OCI-LY1 (cell line): ENCODE measurements around the gene EIF6.
"Not testable (repeated sequence)": the region's sequence is repeated elsewhere in the genome, so short reads cannot be mapped to it uniquely, and the experiment has no call there.

Experiments
- CTCF ChIP-seq: fragments of 200-600 bp; sonication (generic), shearing (Covaris generic); IDR thresholded peaks from 2 replicates; pipeline ENCODE4 v1.5.1; 2017; ENCODE audit warnings: mild to moderate bottlenecking, antibody characterized with exemption, low read length, moderate library complexity, mixed read lengths
- EZH2 ChIP-seq: fragments of 200-600 bp; sonication (generic), shearing (Covaris generic); IDR thresholded peaks from 2 replicates; pipeline ENCODE4 v1.8.0; 2017; ENCODE audit warnings: borderline replicate concordance, mixed run types, mild to moderate bottlenecking, antibody characterized with exemption, low read length, moderate library complexity, mixed read lengths

- TF ChIP-seq CTCF, EZH2: not testable (repeated sequence)
Observed at GRCh38 chr20:35262731-35263531, 21.6 kb downstream of the EIF6 start.
